C4-2B (cell line): Measurements from ENCODE around the gene RPL14.

ENCODE experiments used
- CTCF ChIP-seq: fragments of 450-650 bp; conservative IDR thresholded peaks from 2 replicates; pipeline ENCODE4 v1.5.1; 2017; ENCODE audit warnings: mild to moderate bottlenecking
- ZFX ChIP-seq: fragments of 450-650 bp; IDR thresholded peaks from 2 replicates; pipeline ENCODE4 v1.6.1; 2017

GRCh38 chr3:40465111-40465407, 7.9 kb downstream of the RPL14 start:
- no peak for TF ChIP-seq CTCF
- no peak for TF ChIP-seq ZFX
